HS-5 (cell line): ENCODE data around the gene GOLGA3.

ENCODE experiments used
- DNase-seq: peaks from one replicate; pipeline ENCODE4 v3.0.0-alpha.2; 2012; ENCODE audit warnings: low read depth

GOLGA3 gene

GRCh38 chr12:132720606-132721345 is 107.9 kb downstream of the GOLGA3 start:
- no peak for DNase-seq

- no peak for DNase-seq
Measured at GRCh38 chr12:132719954-132720324, 108.7 kb downstream of the GOLGA3 start.

GRCh38 chr12:132719141-132719953 is 109.3 kb downstream of the GOLGA3 start:
- DNase-seq: no peak
